A549 (cell line): ENCODE measurements around the gene SBF1. TPM values are rescaled to one million over a fixed set of nuclear protein-coding genes. Genes with fewer than 3 reads are reported as not detected.

Experiments used
- ATAC-seq, 2 experiments: fragments of 200-7000 bp in 1 of 2; fragments of >200 bp in 1 of 2; cut with Nextera tagmentation in 1 of 2; cut with Tn5 transposase in 1 of 2; 3 replicates each; pipeline versions ENCODE4 v1.8.0 to v1.9.1; 2018 to 2020; ENCODE audit warnings: mild to moderate bottlenecking in 1 of 2, moderate library complexity in 1 of 2
- CTCF ChIA-PET: fragments of 300-600 bp; sonication (Branson Sonifier 250); formaldehyde crosslinking; extraction: SDS; loops from one replicate; lab custom pipeline; 2021; ENCODE audit warnings: antibody characterized with exemption, inconsistent platforms; lab: Yijun Ruan, JAX
- POLR2A ChIA-PET: fragments of 350-600 bp; formaldehyde crosslinking; extraction: SDS; loops from one replicate; lab custom pipeline; 2021; ENCODE audit warnings: antibody characterized with exemption, inconsistent platforms; lab: Yijun Ruan, JAX
- DNase-seq, 2 experiments: peaks; one replicate each; pipeline versions ENCODE4 v3.0.0 to v3.0.0-alpha.2; 2011 to 2016; ENCODE audit warnings: low read depth in 1 of 2, low spot score in 1 of 2
- FAIRE-seq: peaks from 2 replicates; lab custom pipeline; 2011; peaks lifted over from hg19 to GRCh38; lab: Jason Lieb, UNC
- H3K27ac ChIP-seq, 2 experiments: fragments of >200 bp; sonication (Bioruptor Twin); formaldehyde crosslinking; 3 replicates each; pipeline ENCODE4 v1.5.1; 2016 to 2017
- H3K4me1 ChIP-seq: fragments of >200 bp; sonication (Bioruptor Twin); formaldehyde crosslinking; 3 replicates; pipeline ENCODE4 v1.6.1; 2016
- H3K4me2 ChIP-seq: fragments of >200 bp; sonication (Bioruptor Twin); formaldehyde crosslinking; 3 replicates; pipeline ENCODE4 v1.6.1; 2016
- H3K4me3 ChIP-seq: fragments of >200 bp; sonication (Bioruptor Twin); formaldehyde crosslinking; 3 replicates; pipeline ENCODE4 v1.5.1; 2016
- H3K9me3 ChIP-seq: fragments of >200 bp; sonication (Bioruptor Twin); formaldehyde crosslinking; 3 replicates; pipeline ENCODE4 v1.6.1; 2016
- BHLHE40 ChIP-seq: IDR thresholded peaks from 2 replicates; pipeline ENCODE4 v1.6.1; 2012; ENCODE audit warnings: low read depth, low read length, inconsistent platforms
- CBX2 ChIP-seq: fragments of 200-600 bp; sonication (generic); IDR thresholded peaks from 2 replicates; pipeline ENCODE4 v1.6.1; 2016; ENCODE audit warnings: low read depth, mild to moderate bottlenecking, borderline replicate concordance
- CEBPB ChIP-seq, 2 experiments: fragments of >200 bp in 1 of 2; sonication (Bioruptor Twin) in 1 of 2; formaldehyde crosslinking in 1 of 2; IDR thresholded peaks; 2 replicates each; pipeline ENCODE4 v1.6.1; 2012 to 2016
- CHD4 ChIP-seq: fragments of 200-600 bp; sonication (generic); IDR thresholded peaks from 2 replicates; pipeline ENCODE4 v1.6.1; 2016; ENCODE audit warnings: antibody characterized with exemption, mild to moderate bottlenecking, borderline replicate concordance
- EHMT2 ChIP-seq: fragments of 200-600 bp; sonication (generic); IDR thresholded peaks from 2 replicates; pipeline ENCODE4 v1.6.1; 2016; ENCODE audit warnings: antibody characterized with exemption, low read depth, mild to moderate bottlenecking, moderate library complexity
- FOSB ChIP-seq: fragments of 250-450 bp; sonication (Bioruptor Pico); IDR thresholded peaks from 2 replicates; pipeline ENCODE4 v1.5.0; 2020; ENCODE audit warnings: mild to moderate bottlenecking, moderate library complexity
- HOXB13 ChIP-seq: fragments of 250-450 bp; sonication (Bioruptor Pico); IDR thresholded peaks from 2 replicates; pipeline ENCODE4 v1.5.0; 2020; ENCODE audit warnings: low read depth, mild to moderate bottlenecking, moderate library complexity
- HOXB5 ChIP-seq: fragments of 250-450 bp; sonication (Bioruptor Pico); IDR thresholded peaks from 2 replicates; pipeline ENCODE4 v1.5.0; 2020; ENCODE audit warnings: mild to moderate bottlenecking, moderate library complexity
- KDM5A ChIP-seq: fragments of 200-600 bp; sonication (generic); IDR thresholded peaks from 2 replicates; pipeline ENCODE4 v1.6.1; 2016; ENCODE audit warnings: antibody characterized with exemption, mild to moderate bottlenecking
- MAFK ChIP-seq: fragments of 450-650 bp; IDR thresholded peaks from 2 replicates; pipeline ENCODE4 v1.6.1; 2014; ENCODE audit not compliant: partially characterized antibody
- NFE2L2 ChIP-seq: fragments of 150-350 bp; conservative IDR thresholded peaks from 2 replicates; pipeline ENCODE4 v1.6.1; 2014; ENCODE audit warnings: low read length
- RARB ChIP-seq: fragments of 250-450 bp; sonication (Bioruptor Pico); IDR thresholded peaks from 2 replicates; pipeline ENCODE4 v1.8.0; 2021; ENCODE audit warnings: mild to moderate bottlenecking, moderate library complexity
- SMC3 ChIP-seq: fragments of >200 bp; sonication (Bioruptor Twin); formaldehyde crosslinking; IDR thresholded peaks from 3 replicates; pipeline ENCODE4 v1.6.1; 2018; ENCODE audit warnings: inconsistent platforms
- ZFP36 ChIP-seq: fragments of 450-650 bp; IDR thresholded peaks from 2 replicates; pipeline ENCODE4 v1.6.1; 2014; ENCODE audit warnings: borderline replicate concordance; ENCODE audit not compliant: partially characterized antibody
- ZNF302 ChIP-seq: fragments of 250-450 bp; sonication (Bioruptor Pico); IDR thresholded peaks from 2 replicates; pipeline ENCODE4 v1.9.0; 2021; ENCODE audit warnings: inconsistent platforms, mild to moderate bottlenecking, moderate library complexity
- WGBS: methylation state at CpG from one replicate; pipeline ENCODE4 v1.1.6; 2017; ENCODE audit errors: missing lambda C conversion rate; 5-methylcytosine and 5-hydroxymethylcytosine counted together
- polyA plus RNA-seq, 4 experiments: library from polyadenylated mRNA; depleted of rRNA in 3 of 4; stranded (reverse); fragments of >200 nt; fragmentation: RNase III in 1 of 4; extraction: RNeasy Plus Mini Kit Qiagen cat#74134 plus additional on column Dnase treatment in 1 of 4; gene quantifications; 2 replicates in 3 of 4; 3 replicates in 1 of 4; pipeline ENCODE4 v1.2.3, GENCODE V29; 2011 to 2017
- TF ChIP-seq, protein P1 (sequence below): fragments of >200 bp; sonication (Bioruptor Twin); formaldehyde crosslinking; IDR thresholded peaks from 3 replicates; pipeline ENCODE4 v1.6.1; 2016
- TF ChIP-seq, protein P2 (sequence below): fragments of 250-450 bp; sonication (Bioruptor Pico); IDR thresholded peaks from 2 replicates; pipeline ENCODE4 v1.5.0; 2021; ENCODE audit warnings: mild to moderate bottlenecking, moderate library complexity, borderline replicate concordance
- TF ChIP-seq, protein P3 (sequence below): fragments of 200-600 bp; sonication (generic); IDR thresholded peaks from 2 replicates; pipeline ENCODE4 v1.6.1; 2016; ENCODE audit warnings: antibody characterized with exemption, mild to moderate bottlenecking, moderate library complexity
- TF ChIP-seq, protein P4 (sequence below): fragments of >200 bp; sonication (Bioruptor Twin); formaldehyde crosslinking; IDR thresholded peaks from 3 replicates; pipeline ENCODE4 v1.5.1; 2016
- TF ChIP-seq, protein P5 (sequence below): fragments of 450-650 bp; IDR thresholded peaks from 2 replicates; pipeline ENCODE4 v1.6.1; 2014; ENCODE audit warnings: antibody characterized with exemption
- TF ChIP-seq, protein P6 (sequence below): IDR thresholded peaks from 2 replicates; pipeline ENCODE4 v1.6.1; 2012

SBF1 gene
- polyA plus RNA-seq, 2 of the 4 experiments (the other 2 are of a cell fraction): 9.6 to 23.0 TPM

DNA sequence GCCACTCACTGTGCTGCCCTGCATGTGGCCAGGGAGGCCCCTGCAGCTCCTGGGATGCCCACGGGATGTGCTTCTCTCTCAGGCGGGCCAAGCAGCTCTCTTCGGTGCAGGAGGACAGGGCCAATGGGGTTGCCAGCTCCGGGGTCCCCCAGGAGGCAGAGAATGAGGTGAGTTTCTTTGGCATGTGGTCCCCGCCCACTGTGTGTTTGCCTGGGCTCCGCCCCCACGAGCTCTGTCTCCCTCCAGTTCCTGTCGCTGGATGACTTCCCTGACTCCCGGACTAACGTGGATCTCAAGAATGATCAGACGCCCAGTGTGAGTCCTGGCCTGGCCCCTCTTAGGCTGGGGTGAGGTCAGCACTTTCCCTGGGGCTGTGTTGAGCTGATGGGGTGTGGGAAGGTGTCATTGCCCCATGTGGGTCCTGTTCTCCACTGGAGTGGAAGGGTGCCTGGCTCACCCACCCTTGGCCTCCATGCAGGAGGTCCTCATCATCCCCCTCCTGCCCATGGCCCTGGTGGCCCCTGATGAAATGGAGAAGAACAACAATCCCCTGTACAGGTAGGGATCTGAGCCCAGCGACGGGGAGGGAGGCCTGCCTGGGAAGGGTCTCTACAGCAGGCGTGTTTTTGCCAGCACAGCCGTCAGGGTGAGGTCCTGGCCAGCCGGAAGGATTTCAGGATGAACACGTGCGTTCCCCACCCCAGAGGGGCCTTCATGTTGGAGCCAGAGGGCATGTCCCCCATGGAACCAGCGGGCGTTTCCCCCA is 42.8 kb upstream of the SBF1 start:
- Histone ChIP-seq H3K4me2 (no peak overlapping the region), H3K4me3 (no peak overlapping the region), H3K9me3 (no peaks in the 10 kb centered on the region), H3K4me1 (no peaks in the 10 kb centered on the region), H3K27ac (no peak overlapping the region)
- ChIA-PET POLR2A (no interaction called here), CTCF (interaction anchor here (1.5 to 2.2 kb wide), 3 partner anchors 8 to 103 kb away, joined by 4 to 7 read pairs (median 6); partner anchors contain the start of gene SCO2)
- no peak for TF ChIP-seq BHLHE40
- TF ChIP-seq, protein P1, sequence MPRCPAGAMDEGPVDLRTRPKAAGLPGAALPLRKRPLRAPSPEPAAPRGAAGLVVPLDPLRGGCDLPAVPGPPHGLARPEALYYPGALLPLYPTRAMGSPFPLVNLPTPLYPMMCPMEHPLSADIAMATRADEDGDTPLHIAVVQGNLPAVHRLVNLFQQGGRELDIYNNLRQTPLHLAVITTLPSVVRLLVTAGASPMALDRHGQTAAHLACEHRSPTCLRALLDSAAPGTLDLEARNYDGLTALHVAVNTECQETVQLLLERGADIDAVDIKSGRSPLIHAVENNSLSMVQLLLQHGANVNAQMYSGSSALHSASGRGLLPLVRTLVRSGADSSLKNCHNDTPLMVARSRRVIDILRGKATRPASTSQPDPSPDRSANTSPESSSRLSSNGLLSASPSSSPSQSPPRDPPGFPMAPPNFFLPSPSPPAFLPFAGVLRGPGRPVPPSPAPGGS: no peak
- TF ChIP-seq SMC3: no peak
- no peak for TF ChIP-seq ZNF302 (CRISPR knock-in tag)
- TF ChIP-seq CBX2: no peak
- WGBS: 83% methylated on average over 9 of the region's 20 CpGs
- ATAC-seq (no peak), DNase-seq (no peak), FAIRE-seq (no peak)

DNA sequence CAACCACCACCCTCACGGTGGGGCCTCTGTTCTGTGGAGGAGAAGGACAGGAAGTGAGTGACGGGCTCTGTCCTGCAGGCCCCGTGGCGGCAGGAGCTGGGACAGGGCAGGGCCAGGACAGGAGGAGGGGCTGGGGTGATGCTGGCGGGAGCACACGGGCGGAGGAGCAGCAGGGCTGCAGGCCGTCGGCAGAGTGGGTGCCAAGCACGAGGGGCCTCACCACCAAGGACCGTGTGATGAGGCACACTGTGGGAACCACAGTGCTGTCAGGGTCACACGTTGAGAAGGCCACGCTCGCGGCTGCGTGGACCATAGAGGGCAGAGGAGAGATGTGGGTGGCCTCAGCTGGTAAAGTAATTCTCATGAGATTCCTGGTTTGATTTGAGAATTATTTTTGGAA is 42.1 kb upstream of the SBF1 start:
- Histone ChIP-seq H3K27ac (no peak overlapping the region), H3K4me2 (no peak overlapping the region), H3K4me1 (no peaks in the 10 kb centered on the region), H3K4me3 (no peak overlapping the region), H3K9me3 (no peaks in the 10 kb centered on the region)
- ChIA-PET POLR2A (no interaction called here), CTCF (interaction anchor here (2.2 kb wide), 1 partner anchor 9 kb away, joined by 7 read pairs; the partner anchor contains the start of gene SCO2)
- DNase-seq (no peak), FAIRE-seq (no peak), ATAC-seq (no peak)
- TF ChIP-seq, protein P2, sequence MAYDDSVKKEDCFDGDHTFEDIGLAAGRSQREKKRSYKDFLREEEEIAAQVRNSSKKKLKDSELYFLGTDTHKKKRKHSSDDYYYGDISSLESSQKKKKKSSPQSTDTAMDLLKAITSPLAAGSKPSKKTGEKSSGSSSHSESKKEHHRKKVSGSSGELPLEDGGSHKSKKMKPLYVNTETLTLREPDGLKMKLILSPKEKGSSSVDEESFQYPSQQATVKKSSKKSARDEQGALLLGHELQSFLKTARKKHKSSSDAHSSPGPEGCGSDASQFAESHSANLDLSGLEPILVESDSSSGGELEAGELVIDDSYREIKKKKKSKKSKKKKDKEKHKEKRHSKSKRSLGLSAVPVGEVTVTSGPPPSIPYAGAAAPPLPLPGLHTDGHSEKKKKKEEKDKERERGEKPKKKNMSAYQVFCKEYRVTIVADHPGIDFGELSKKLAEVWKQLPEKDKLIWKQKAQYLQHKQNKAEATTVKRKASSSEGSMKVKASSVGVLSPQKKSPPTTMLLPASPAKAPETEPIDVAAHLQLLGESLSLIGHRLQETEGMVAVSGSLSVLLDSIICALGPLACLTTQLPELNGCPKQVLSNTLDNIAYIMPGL (CRISPR knock-in tag): no peak
- TF ChIP-seq, protein P3, sequence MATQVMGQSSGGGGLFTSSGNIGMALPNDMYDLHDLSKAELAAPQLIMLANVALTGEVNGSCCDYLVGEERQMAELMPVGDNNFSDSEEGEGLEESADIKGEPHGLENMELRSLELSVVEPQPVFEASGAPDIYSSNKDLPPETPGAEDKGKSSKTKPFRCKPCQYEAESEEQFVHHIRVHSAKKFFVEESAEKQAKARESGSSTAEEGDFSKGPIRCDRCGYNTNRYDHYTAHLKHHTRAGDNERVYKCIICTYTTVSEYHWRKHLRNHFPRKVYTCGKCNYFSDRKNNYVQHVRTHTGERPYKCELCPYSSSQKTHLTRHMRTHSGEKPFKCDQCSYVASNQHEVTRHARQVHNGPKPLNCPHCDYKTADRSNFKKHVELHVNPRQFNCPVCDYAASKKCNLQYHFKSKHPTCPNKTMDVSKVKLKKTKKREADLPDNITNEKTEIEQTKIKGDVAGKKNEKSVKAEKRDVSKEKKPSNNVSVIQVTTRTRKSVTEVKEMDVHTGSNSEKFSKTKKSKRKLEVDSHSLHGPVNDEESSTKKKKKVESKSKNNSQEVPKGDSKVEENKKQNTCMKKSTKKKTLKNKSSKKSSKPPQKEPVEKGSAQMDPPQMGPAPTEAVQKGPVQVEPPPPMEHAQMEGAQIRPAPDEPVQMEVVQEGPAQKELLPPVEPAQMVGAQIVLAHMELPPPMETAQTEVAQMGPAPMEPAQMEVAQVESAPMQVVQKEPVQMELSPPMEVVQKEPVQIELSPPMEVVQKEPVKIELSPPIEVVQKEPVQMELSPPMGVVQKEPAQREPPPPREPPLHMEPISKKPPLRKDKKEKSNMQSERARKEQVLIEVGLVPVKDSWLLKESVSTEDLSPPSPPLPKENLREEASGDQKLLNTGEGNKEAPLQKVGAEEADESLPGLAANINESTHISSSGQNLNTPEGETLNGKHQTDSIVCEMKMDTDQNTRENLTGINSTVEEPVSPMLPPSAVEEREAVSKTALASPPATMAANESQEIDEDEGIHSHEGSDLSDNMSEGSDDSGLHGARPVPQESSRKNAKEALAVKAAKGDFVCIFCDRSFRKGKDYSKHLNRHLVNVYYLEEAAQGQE: no peak
- TF ChIP-seq CHD4: no peak
- TF ChIP-seq FOSB (CRISPR knock-in tag): no peak
- TF ChIP-seq RARB (CRISPR knock-in tag): no peak
- no peak for TF ChIP-seq KDM5A
- no peak for TF ChIP-seq CEBPB (IDR thresholded peaks at IDR 0.05)
- TF ChIP-seq, protein P4, sequence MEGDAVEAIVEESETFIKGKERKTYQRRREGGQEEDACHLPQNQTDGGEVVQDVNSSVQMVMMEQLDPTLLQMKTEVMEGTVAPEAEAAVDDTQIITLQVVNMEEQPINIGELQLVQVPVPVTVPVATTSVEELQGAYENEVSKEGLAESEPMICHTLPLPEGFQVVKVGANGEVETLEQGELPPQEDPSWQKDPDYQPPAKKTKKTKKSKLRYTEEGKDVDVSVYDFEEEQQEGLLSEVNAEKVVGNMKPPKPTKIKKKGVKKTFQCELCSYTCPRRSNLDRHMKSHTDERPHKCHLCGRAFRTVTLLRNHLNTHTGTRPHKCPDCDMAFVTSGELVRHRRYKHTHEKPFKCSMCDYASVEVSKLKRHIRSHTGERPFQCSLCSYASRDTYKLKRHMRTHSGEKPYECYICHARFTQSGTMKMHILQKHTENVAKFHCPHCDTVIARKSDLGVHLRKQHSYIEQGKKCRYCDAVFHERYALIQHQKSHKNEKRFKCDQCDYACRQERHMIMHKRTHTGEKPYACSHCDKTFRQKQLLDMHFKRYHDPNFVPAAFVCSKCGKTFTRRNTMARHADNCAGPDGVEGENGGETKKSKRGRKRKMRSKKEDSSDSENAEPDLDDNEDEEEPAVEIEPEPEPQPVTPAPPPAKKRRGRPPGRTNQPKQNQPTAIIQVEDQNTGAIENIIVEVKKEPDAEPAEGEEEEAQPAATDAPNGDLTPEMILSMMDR: no peak
- TF ChIP-seq ZFP36: no peak
- TF ChIP-seq, protein P5, sequence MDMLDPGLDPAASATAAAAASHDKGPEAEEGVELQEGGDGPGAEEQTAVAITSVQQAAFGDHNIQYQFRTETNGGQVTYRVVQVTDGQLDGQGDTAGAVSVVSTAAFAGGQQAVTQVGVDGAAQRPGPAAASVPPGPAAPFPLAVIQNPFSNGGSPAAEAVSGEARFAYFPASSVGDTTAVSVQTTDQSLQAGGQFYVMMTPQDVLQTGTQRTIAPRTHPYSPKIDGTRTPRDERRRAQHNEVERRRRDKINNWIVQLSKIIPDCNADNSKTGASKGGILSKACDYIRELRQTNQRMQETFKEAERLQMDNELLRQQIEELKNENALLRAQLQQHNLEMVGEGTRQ: no peak
- no peak for TF ChIP-seq HOXB5 (CRISPR knock-in tag)
- no peak for TF ChIP-seq EHMT2
- no peak for TF ChIP-seq HOXB13 (CRISPR knock-in tag)
- no peak for TF ChIP-seq MAFK
- TF ChIP-seq NFE2L2: no peak
- TF ChIP-seq, protein P6, sequence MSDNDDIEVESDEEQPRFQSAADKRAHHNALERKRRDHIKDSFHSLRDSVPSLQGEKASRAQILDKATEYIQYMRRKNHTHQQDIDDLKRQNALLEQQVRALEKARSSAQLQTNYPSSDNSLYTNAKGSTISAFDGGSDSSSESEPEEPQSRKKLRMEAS: no peak
- 98% methylated on average over 16 of the region's 16 CpGs for WGBS
